Activated CD4-positive, alpha-beta T cell treated with anti-CD3 and anti-CD28 coated beads, Interleukin-2, amount 10 ng/mL, durations not matched to agents 24 days and 14 days (primary cell): ENCODE measurements around the gene TMEM38A. TPM values are rescaled to one million over a fixed set of nuclear protein-coding genes. Genes with fewer than 3 reads are reported as not detected.
"Not testable (repeated sequence)": the region's sequence is repeated elsewhere in the genome, so short reads cannot be mapped to it uniquely, and the experiment has no call there.

Source experiments
- DNase-seq: peaks from one replicate; pipeline ENCODE4 v3.0.0; 2022
- H3K27ac Mint-ChIP-seq: one replicate; pipeline ENCODE4 v1.8.0; 2022; ENCODE audit warnings: mild to moderate bottlenecking, mixed read lengths
- H3K27me3 Mint-ChIP-seq: one replicate; pipeline ENCODE4 v1.8.0; 2022; ENCODE audit warnings: mixed read lengths
- H3K36me3 Mint-ChIP-seq: one replicate; pipeline ENCODE4 v1.8.0; 2022; ENCODE audit warnings: low read depth, mild to moderate bottlenecking, mixed read lengths
- H3K4me1 Mint-ChIP-seq: one replicate; pipeline ENCODE4 v1.8.0; 2021; ENCODE audit warnings: mixed read lengths
- H3K4me3 Mint-ChIP-seq: one replicate; pipeline ENCODE4 v1.8.0; 2022; ENCODE audit warnings: mild to moderate bottlenecking, moderate library complexity, mixed read lengths
- H3K9me3 Mint-ChIP-seq: one replicate; pipeline ENCODE4 v1.8.0; 2021; ENCODE audit warnings: mixed read lengths
- intact Hi-C: fragments of 100-400 bp; cut with micrococcal nuclease; formaldehyde crosslinking; loops from one replicate; pipeline ENCODE4 v1.15.1; 2023
- total RNA-seq: library from RNA; stranded (reverse); gene quantifications from 2 replicates; pipeline ENCODE4 v1.2.3, GENCODE V29; 2022

The TMEM38A gene
- total RNA-seq, 1 donor from 2014 or later, result 0.42 TPM

GRCh38 chr19:16651421-16652188 lies 9.3 kb upstream of the TMEM38A start:
- H3K27me3 Mint-ChIP-seq, DNase-seq, H3K9me3 Mint-ChIP-seq, H3K4me1 Mint-ChIP-seq, H3K4me3 Mint-ChIP-seq, intact Hi-C loops, H3K27ac Mint-ChIP-seq: not testable (repeated sequence)
- peaks cover 71% of the 10 kb centered on the region for H3K36me3 Mint-ChIP-seq

GRCh38 chr19:16652854-16653253 lies 8.1 kb upstream of the TMEM38A start:
- Mint-ChIP-seq H3K4me1 (peaks cover 15% of the 10 kb centered on the region), H3K27me3 (no peaks in the 10 kb centered on the region), H3K4me3 (no peak overlapping the region), H3K27ac (no peak overlapping the region), H3K9me3 (peaks cover 4% of the 10 kb centered on the region), H3K36me3 (peaks cover 71% of the 10 kb centered on the region)
- DNase-seq, result no peak
- intact Hi-C loops, result no loop called here

GRCh38 chr19:16654140-16654539 lies 6.8 kb upstream of the TMEM38A start:
- Mint-ChIP-seq H3K36me3 (peaks cover 71% of the 10 kb centered on the region), H3K9me3 (peaks cover 4% of the 10 kb centered on the region), H3K27me3 (no peaks in the 10 kb centered on the region), H3K4me1 (peaks cover 19% of the 10 kb centered on the region), H3K4me3 (no peak overlapping the region), H3K27ac (no peak overlapping the region)
- intact Hi-C loops, result no loop called here
- no peak for DNase-seq

GRCh38 chr19:16654627-16655026 lies 6.3 kb upstream of the TMEM38A start:
- intact Hi-C loops, result no loop called here
- H3K27me3 Mint-ChIP-seq, result no peaks in the 10 kb centered on the region
- H3K4me3 Mint-ChIP-seq, result no peak overlapping the region
- peaks cover 73% of the 10 kb centered on the region for H3K36me3 Mint-ChIP-seq
- H3K4me1 Mint-ChIP-seq, result peaks cover 19% of the 10 kb centered on the region
- no peak overlapping the region for H3K27ac Mint-ChIP-seq
- no peak for DNase-seq
- peaks cover 4% of the 10 kb centered on the region for H3K9me3 Mint-ChIP-seq

- Mint-ChIP-seq H3K4me1 (peaks cover 14% of the 10 kb centered on the region), H3K27ac (no peak overlapping the region), H3K9me3 (peaks cover 4% of the 10 kb centered on the region), H3K36me3 (peaks cover 65% of the 10 kb centered on the region), H3K27me3 (no peaks in the 10 kb centered on the region), H3K4me3 (no peak overlapping the region)
- no peak for DNase-seq
- intact Hi-C loops, result no loop called here
Observed at GRCh38 chr19:16655727-16656126, 5.2 kb upstream of the TMEM38A start.

- intact Hi-C loops, result no loop called here
- Mint-ChIP-seq H3K27me3 (peaks cover 10% of the 10 kb centered on the region), H3K4me1 (peaks cover 14% of the 10 kb centered on the region), H3K36me3 (peaks cover 50% of the 10 kb centered on the region), H3K27ac (peak overlapping the region; percentile 47), H3K9me3 (peaks cover 2% of the 10 kb centered on the region), H3K4me3 (peak overlapping the region; percentile 3)
- no peak for DNase-seq
Observed at GRCh38 chr19:16657384-16657783, 3.6 kb upstream of the TMEM38A start.

GRCh38 chr19:16659464-16659831 lies 1.5 kb upstream of the TMEM38A start:
- no peaks in the 10 kb centered on the region for H3K9me3 Mint-ChIP-seq
- DNase-seq, result no peak
- intact Hi-C loops, result no loop called here
- H3K4me3 Mint-ChIP-seq, result peak overlapping the region; percentile 98
- H3K27ac Mint-ChIP-seq, result peak overlapping the region; percentile 97
- peaks cover 18% of the 10 kb centered on the region for H3K4me1 Mint-ChIP-seq
- H3K27me3 Mint-ChIP-seq, result peaks cover 23% of the 10 kb centered on the region
- peaks cover 32% of the 10 kb centered on the region for H3K36me3 Mint-ChIP-seq

GRCh38 chr19:16659832-16660708 lies 869 bp upstream of the TMEM38A start, which contains the start of gene SMIM7:
TSS of gene SMIM7 (minus strand) at chr19:16660144. CDS start at chr19:16660110, 34 bp downstream.
- peak; percentile 99 for DNase-seq
- H3K27ac Mint-ChIP-seq, result peak within 1 kb of the TSS; percentile 97
- H3K27me3 Mint-ChIP-seq, result peaks cover 23% of the 10 kb centered on the region
- H3K4me1 Mint-ChIP-seq, result peaks cover 18% of the 10 kb centered on the region
- peak within 1 kb of the TSS; percentile 98 for H3K4me3 Mint-ChIP-seq
- intact Hi-C loops, result loop anchor here (2.0 to 5.0 kb wide), 2 partner anchors 31 to 88 kb away; partner anchors contain the start of genes MED26 and SLC35E1
- peaks cover 28% of the 10 kb centered on the region for H3K36me3 Mint-ChIP-seq
- no peaks in the 10 kb centered on the region for H3K9me3 Mint-ChIP-seq

GRCh38 chr19:16661480-16662034 lies 618 bp downstream of the TMEM38A start:
- peaks cover 17% of the 10 kb centered on the region for H3K36me3 Mint-ChIP-seq
- no peaks in the 10 kb centered on the region for H3K9me3 Mint-ChIP-seq
- peaks cover 18% of the 10 kb centered on the region for H3K4me1 Mint-ChIP-seq
- peak overlapping the region; percentile 67 for H3K27ac Mint-ChIP-seq
- peak overlapping the region; percentile 79 for H3K4me3 Mint-ChIP-seq
- peak; percentile 67 for DNase-seq
- peaks cover 23% of the 10 kb centered on the region for H3K27me3 Mint-ChIP-seq
- intact Hi-C loops, result loop anchor here (2.0 to 5.0 kb wide), 2 partner anchors 33 to 89 kb away; partner anchors contain the start of genes MED26 and SLC35E1

- intact Hi-C loops, result no loop called here
- H3K4me3 Mint-ChIP-seq, result no peak overlapping the region
- peaks cover 8% of the 10 kb centered on the region for H3K27me3 Mint-ChIP-seq
- H3K36me3 Mint-ChIP-seq, result no peaks in the 10 kb centered on the region
- H3K9me3 Mint-ChIP-seq, result no peaks in the 10 kb centered on the region
- H3K27ac Mint-ChIP-seq, result no peak overlapping the region
- H3K4me1 Mint-ChIP-seq, result peaks cover 4% of the 10 kb centered on the region
- DNase-seq, result no peak
Observed at GRCh38 chr19:16668176-16668575, 7.2 kb downstream of the TMEM38A start.

GRCh38 chr19:16668702-16669101 lies 7.8 kb downstream of the TMEM38A start:
- H3K4me3 Mint-ChIP-seq, H3K27ac Mint-ChIP-seq, H3K27me3 Mint-ChIP-seq, H3K36me3 Mint-ChIP-seq, H3K4me1 Mint-ChIP-seq, H3K9me3 Mint-ChIP-seq, DNase-seq, intact Hi-C loops: not testable (repeated sequence)

GRCh38 chr19:16670291-16670690 lies 9.4 kb downstream of the TMEM38A start:
- no peaks in the 10 kb centered on the region for H3K4me1 Mint-ChIP-seq
- H3K36me3 Mint-ChIP-seq, result no peaks in the 10 kb centered on the region
- DNase-seq, result no peak
- peaks cover 2% of the 10 kb centered on the region for H3K27me3 Mint-ChIP-seq
- H3K9me3 Mint-ChIP-seq, result no peaks in the 10 kb centered on the region
- H3K4me3 Mint-ChIP-seq, result no peak overlapping the region
- no peak overlapping the region for H3K27ac Mint-ChIP-seq
- intact Hi-C loops, result no loop called here

- intact Hi-C loops, result no loop called here
- DNase-seq, result no peak
- Mint-ChIP-seq H3K9me3 (no peaks in the 10 kb centered on the region), H3K27ac (no peak overlapping the region), H3K36me3 (no peaks in the 10 kb centered on the region), H3K27me3 (peaks cover 2% of the 10 kb centered on the region), H3K4me3 (no peak overlapping the region), H3K4me1 (no peaks in the 10 kb centered on the region)
Observed at GRCh38 chr19:16671652-16672274, 10.8 kb downstream of the TMEM38A start.
